Activated naive CD8-positive, alpha-beta T cell treated with anti-CD3 and anti-CD28 coated beads for 36 hours (primary cell): ENCODE measurements around the gene SLC16A1. TPM values are rescaled to one million over a fixed set of nuclear protein-coding genes. Genes with fewer than 3 reads are reported as not detected.
A peak's percentile ranks its signal among the peaks of the same experiment; 100 is the strongest.
"Not testable (repeated sequence)": the region's sequence is repeated elsewhere in the genome, so short reads cannot be mapped to it uniquely, and the experiment has no call there.

Experiments used
- DNase-seq: peaks from one replicate; pipeline ENCODE4 v3.0.0; 2021
- H3K27ac Mint-ChIP-seq: one replicate; pipeline ENCODE4 v1.8.0; 2022; ENCODE audit warnings: mild to moderate bottlenecking, moderate library complexity, mixed read lengths
- H3K27me3 Mint-ChIP-seq: one replicate; pipeline ENCODE4 v1.8.0; 2022; ENCODE audit warnings: mild to moderate bottlenecking, mixed read lengths
- H3K36me3 Mint-ChIP-seq: one replicate; pipeline ENCODE4 v1.8.0; 2021; ENCODE audit warnings: mild to moderate bottlenecking, mixed read lengths
- H3K4me1 Mint-ChIP-seq: one replicate; pipeline ENCODE4 v1.8.0; 2021; ENCODE audit warnings: mixed read lengths
- H3K4me3 Mint-ChIP-seq: one replicate; pipeline ENCODE4 v1.8.0; 2022; ENCODE audit warnings: mild to moderate bottlenecking, moderate library complexity, mixed read lengths
- H3K9me3 Mint-ChIP-seq: one replicate; pipeline ENCODE4 v1.8.0; 2022; ENCODE audit warnings: mixed read lengths
- total RNA-seq, 2 experiments: library from RNA; stranded (reverse); gene quantifications; one replicate each; pipeline ENCODE4 v1.2.3, GENCODE V29; 2021

SLC16A1 gene
- total RNA-seq, 2 experiments from 2014 or later = 93.0 to 101 TPM

DNA sequence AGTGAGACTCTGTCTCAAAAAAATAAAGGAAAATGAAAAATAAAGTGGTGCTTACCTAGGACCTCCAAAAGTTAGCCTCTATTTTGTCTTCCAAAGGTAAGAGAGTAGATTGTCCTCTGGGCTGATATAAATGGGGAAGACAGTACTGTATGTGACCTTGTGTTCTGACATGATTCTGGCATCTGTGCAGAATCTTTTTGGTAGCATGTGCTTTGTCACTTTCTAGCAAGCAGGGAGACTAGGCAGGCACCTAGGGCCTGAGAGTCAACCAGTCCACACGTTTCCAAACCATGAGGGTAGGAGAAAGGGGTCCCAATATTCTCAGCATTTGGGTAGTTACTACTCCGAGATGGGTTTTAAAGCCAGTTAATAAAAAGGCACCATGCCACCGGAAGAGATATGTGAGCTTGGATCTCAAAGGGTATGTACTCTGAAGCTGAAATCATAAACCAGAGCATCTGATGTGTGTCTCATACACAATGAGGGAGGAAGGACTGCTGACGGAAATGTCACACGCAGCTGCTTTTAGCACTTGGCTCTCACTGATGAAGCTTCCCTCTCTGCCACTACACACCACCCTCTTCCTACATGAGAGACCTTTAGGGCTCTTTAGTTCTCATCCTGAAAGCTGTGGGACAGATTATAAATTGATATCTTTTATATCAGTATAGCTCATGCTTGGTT lies 27.0 kb upstream of the SLC16A1 start:
- no peak for DNase-seq
- H3K9me3 Mint-ChIP-seq = no peaks in the 10 kb centered on the region
- no peaks in the 10 kb centered on the region for H3K4me1 Mint-ChIP-seq
- no peaks in the 10 kb centered on the region for H3K27me3 Mint-ChIP-seq
- no peak overlapping the region for H3K4me3 Mint-ChIP-seq
- peaks cover 11% of the 10 kb centered on the region for H3K36me3 Mint-ChIP-seq
- no peak overlapping the region for H3K27ac Mint-ChIP-seq

DNA sequence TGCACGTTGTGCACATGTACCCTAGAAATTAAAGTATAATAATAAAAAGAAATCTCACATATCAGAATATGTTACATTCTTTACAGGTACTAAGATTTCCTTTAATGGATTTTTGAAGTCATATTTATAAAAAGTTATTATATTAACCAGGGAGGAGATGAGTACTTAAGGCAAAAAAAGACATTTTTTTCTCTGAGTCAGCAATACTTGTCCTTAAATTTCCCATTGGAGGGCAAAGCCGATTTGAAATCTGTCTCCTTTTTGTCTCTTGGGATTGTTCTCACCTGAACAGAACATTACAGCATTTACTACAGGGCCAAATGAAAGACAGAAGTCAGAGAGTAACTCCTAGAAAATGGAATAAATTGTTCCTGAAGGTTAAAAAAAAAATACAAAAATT lies 26.3 kb upstream of the SLC16A1 start:
- Mint-ChIP-seq H3K27me3 (no peaks in the 10 kb centered on the region), H3K36me3 (peaks cover 9% of the 10 kb centered on the region), H3K9me3 (no peaks in the 10 kb centered on the region), H3K4me3 (no peak overlapping the region), H3K4me1 (no peaks in the 10 kb centered on the region), H3K27ac (no peak overlapping the region)
- no peak for DNase-seq

DNA sequence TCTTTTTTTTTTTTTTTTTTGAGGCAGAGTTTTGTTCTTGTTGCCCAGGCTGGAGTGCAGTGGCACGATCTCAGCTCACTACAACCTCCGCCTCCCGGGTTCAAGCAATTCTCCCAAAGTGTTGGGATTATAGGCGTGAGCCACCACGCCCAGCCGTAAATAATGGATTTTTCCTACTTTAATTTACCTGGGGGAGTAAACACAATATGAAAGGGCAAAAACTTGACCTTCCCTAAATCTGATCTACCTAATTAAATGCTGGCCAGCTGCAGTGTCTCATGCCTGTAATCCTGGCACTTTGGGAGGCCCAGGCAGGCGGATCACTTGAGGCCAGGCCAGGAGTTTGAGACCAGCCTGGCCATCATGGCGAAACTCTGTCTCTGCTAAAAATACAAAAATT lies 25.8 kb upstream of the SLC16A1 start:
- not testable (repeated sequence) for H3K4me3 Mint-ChIP-seq, H3K36me3 Mint-ChIP-seq, H3K4me1 Mint-ChIP-seq, H3K9me3 Mint-ChIP-seq, DNase-seq, H3K27ac Mint-ChIP-seq, H3K27me3 Mint-ChIP-seq

- no peaks in the 10 kb centered on the region for H3K4me1 Mint-ChIP-seq
- no peaks in the 10 kb centered on the region for H3K9me3 Mint-ChIP-seq
- no peak overlapping the region for H3K4me3 Mint-ChIP-seq
- no peak for DNase-seq
- H3K27ac Mint-ChIP-seq = no peak overlapping the region
- H3K36me3 Mint-ChIP-seq = peaks cover 9% of the 10 kb centered on the region
- H3K27me3 Mint-ChIP-seq = no peaks in the 10 kb centered on the region
These were observed 25.4 kb upstream of the SLC16A1 start for GRCh38 chr1:112981426-112981825.

DNA sequence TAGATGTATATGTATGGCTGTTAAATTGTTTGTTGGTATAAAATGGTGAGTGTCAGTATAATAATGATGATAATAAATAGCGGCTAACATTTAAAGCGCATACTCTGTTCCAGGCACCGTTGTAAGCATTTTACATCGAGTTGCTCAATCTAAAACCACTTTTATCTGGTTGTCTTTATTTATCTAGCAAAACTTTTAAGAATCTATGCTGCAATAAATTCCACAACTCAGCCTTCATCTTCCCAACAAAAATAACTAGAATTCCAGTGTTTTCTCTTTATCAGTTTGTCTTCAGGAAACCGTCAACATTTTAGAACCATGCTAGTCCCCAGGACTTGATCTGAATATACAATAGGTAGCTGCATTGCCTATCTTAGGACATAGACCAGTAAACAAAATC lies 19.3 kb upstream of the SLC16A1 start:
- Mint-ChIP-seq H3K27me3 (no peaks in the 10 kb centered on the region), H3K36me3 (peaks cover 17% of the 10 kb centered on the region), H3K4me1 (no peaks in the 10 kb centered on the region), H3K27ac (no peak overlapping the region), H3K9me3 (no peaks in the 10 kb centered on the region), H3K4me3 (no peak overlapping the region)
- no peak for DNase-seq

DNA sequence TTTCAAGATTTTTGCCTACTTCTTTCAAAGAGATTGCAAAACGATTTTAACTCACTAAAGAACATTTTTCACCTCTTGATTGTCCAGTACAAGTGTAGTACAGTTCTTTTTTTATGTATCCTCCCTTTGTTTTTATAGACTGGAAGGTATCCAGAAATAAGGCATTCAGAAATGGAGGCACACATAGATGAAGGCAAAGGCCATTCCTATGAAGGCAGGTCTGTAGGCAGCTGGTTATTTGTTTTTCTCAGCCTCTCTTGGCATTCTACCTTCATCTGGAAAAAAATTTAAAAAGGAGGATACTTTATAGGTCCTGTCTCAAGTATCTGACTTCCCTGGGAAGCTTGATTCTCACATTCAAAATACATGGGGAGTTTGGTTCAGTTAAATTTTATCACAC lies 18.6 kb upstream of the SLC16A1 start:
- no peaks in the 10 kb centered on the region for H3K27me3 Mint-ChIP-seq
- H3K36me3 Mint-ChIP-seq = peaks cover 22% of the 10 kb centered on the region
- no peak overlapping the region for H3K4me3 Mint-ChIP-seq
- no peak for DNase-seq
- H3K9me3 Mint-ChIP-seq = no peaks in the 10 kb centered on the region
- H3K27ac Mint-ChIP-seq = no peak overlapping the region
- H3K4me1 Mint-ChIP-seq = no peaks in the 10 kb centered on the region

GRCh38 chr1:112973788-112974187 lies 17.8 kb upstream of the SLC16A1 start:
- Mint-ChIP-seq H3K4me3 (no peak overlapping the region), H3K27ac (no peak overlapping the region), H3K4me1 (no peaks in the 10 kb centered on the region), H3K9me3 (no peaks in the 10 kb centered on the region), H3K36me3 (peaks cover 26% of the 10 kb centered on the region), H3K27me3 (no peaks in the 10 kb centered on the region)
- no peak for DNase-seq

DNA sequence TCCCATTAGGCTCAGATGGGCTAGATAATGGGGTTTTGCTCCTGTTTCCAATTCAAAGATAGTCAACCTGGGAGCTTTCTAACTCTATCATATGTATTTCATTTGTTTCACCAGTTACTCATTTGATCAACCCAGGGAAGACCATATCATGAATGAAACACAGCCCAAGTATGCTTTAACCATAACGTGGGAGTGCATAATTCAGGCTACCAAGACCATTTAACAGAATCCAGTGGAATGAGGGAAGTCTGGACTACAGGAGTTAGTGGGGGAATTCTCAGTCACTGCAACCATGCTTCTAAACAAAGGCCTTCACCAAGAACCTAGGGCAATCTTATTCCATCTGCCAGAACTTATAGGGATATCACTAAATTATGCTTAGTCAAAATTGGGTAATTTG lies 15.0 kb upstream of the SLC16A1 start:
- no peak for DNase-seq
- Mint-ChIP-seq H3K9me3 (no peaks in the 10 kb centered on the region), H3K4me1 (peaks cover 2% of the 10 kb centered on the region), H3K27me3 (no peaks in the 10 kb centered on the region), H3K36me3 (peaks cover 44% of the 10 kb centered on the region), H3K4me3 (no peak overlapping the region), H3K27ac (no peak overlapping the region)

DNA sequence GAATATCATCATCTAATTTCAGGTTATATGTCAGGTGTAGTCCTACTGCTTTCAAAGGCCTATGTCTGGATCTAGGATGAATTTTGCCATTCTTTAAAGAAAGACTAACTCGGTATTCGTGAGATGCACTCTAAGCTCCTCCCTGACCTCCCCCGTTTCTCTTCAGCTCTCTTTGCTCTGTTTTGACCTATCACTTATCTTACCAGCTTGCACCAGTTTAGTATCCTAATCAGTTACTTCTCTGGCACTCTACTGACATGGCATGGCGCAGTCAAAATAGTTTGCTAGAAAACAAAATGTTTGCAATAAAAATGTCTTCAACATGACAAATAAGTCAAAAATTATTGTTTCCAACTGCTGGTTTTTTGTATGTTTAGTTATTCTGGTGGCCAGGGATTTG lies 8.4 kb upstream of the SLC16A1 start:
- Mint-ChIP-seq H3K4me1 (peaks cover 28% of the 10 kb centered on the region), H3K36me3 (peaks cover 70% of the 10 kb centered on the region), H3K9me3 (no peaks in the 10 kb centered on the region), H3K27me3 (no peaks in the 10 kb centered on the region), H3K4me3 (no peak overlapping the region), H3K27ac (no peak overlapping the region)
- DNase-seq = no peak

- H3K4me3 Mint-ChIP-seq = no peak overlapping the region
- H3K4me1 Mint-ChIP-seq = peaks cover 33% of the 10 kb centered on the region
- DNase-seq = no peak
These were observed 5.1 kb upstream of the SLC16A1 start for GRCh38 chr1:112961072-112961471.

GRCh38 chr1:112960384-112960783 lies 4.4 kb upstream of the SLC16A1 start:
- Mint-ChIP-seq H3K27me3 (no peaks in the 10 kb centered on the region), H3K36me3 (peaks cover 54% of the 10 kb centered on the region), H3K9me3 (no peaks in the 10 kb centered on the region), H3K4me1 (peaks cover 33% of the 10 kb centered on the region), H3K27ac (no peak overlapping the region), H3K4me3 (peak overlapping the region; percentile 15)
- no peak for DNase-seq

More at GRCh38 chr1:112961072-112961471, 5.1 kb upstream of the SLC16A1 start:
- no peak overlapping the region for H3K27ac Mint-ChIP-seq
- no peaks in the 10 kb centered on the region for H3K27me3 Mint-ChIP-seq
- peaks cover 60% of the 10 kb centered on the region for H3K36me3 Mint-ChIP-seq
- no peaks in the 10 kb centered on the region for H3K9me3 Mint-ChIP-seq

DNA sequence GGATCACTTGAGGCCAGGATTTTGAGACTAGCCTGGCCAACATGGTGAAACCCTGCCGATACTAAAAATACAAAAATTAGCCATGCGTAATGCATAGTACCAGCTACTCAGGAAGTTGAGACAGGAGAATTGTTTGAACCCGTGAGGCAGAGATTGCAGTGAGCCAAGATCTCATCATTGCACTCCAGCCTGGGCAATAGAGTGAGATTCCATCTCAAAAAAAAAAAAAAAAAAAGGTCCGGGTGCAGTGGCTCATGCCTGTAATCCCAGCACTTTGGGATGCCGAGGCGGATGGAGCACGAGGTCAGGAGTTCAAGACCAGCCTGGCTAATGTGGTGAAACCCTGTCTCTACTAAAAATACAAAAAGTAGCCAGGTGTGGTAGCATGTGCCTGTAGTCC lies 2.2 kb upstream of the SLC16A1 start:
- H3K27me3 Mint-ChIP-seq, DNase-seq, H3K9me3 Mint-ChIP-seq: not testable (repeated sequence)
- Mint-ChIP-seq H3K4me3 (peak overlapping the region; percentile 99), H3K36me3 (peaks cover 66% of the 10 kb centered on the region), H3K27ac (peak overlapping the region; percentile 100), H3K4me1 (peaks cover 49% of the 10 kb centered on the region)

DNA sequence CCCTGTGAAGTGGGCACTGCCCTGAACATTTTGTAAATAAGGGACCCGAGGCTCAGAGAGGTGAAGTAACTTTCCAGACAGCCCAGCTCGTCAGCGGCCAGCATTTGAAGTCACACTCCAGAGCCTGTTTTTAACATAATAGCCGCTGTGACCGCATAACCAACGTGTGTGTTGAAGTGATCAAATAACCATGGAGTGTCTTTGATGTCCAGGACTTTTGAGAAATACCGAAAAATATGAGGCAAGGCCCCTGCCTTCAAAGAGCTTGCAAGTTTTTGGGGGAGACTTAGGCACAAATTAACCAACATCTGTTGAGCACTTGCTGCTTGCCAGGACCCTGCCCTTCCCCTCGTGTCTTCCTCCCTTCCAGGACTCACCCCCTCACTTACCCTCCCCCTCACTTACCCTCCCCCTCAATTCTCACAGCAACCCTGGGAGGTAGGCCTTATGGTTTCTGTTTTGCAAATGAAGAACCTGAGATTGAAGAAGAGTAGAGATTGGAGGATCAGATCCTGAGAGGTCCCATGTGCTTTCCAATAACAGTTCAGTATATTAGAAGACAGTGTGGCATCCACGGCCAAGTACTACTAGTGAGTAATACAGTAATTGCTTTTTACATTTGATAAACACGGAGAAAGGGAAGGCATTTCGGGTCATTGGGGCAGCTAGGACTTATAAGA lies 1.3 kb upstream of the SLC16A1 start:
- peak overlapping the region; percentile 99 for H3K4me3 Mint-ChIP-seq
- no peaks in the 10 kb centered on the region for H3K27me3 Mint-ChIP-seq
- peak overlapping the region; percentile 100 for H3K27ac Mint-ChIP-seq
- DNase-seq = peak; percentile 40
- H3K4me1 Mint-ChIP-seq = peaks cover 50% of the 10 kb centered on the region
- H3K36me3 Mint-ChIP-seq = peaks cover 67% of the 10 kb centered on the region
- H3K9me3 Mint-ChIP-seq = no peaks in the 10 kb centered on the region

- Mint-ChIP-seq H3K27me3 (no peaks in the 10 kb centered on the region), H3K9me3 (no peaks in the 10 kb centered on the region), H3K36me3 (peaks cover 67% of the 10 kb centered on the region), H3K27ac (peak overlapping the region; percentile 100), H3K4me1 (peaks cover 52% of the 10 kb centered on the region), H3K4me3 (peak overlapping the region; percentile 99)
- peak; percentile 47 for DNase-seq
These were observed 642 bp upstream of the SLC16A1 start for GRCh38 chr1:112956544-112957132.

DNA sequence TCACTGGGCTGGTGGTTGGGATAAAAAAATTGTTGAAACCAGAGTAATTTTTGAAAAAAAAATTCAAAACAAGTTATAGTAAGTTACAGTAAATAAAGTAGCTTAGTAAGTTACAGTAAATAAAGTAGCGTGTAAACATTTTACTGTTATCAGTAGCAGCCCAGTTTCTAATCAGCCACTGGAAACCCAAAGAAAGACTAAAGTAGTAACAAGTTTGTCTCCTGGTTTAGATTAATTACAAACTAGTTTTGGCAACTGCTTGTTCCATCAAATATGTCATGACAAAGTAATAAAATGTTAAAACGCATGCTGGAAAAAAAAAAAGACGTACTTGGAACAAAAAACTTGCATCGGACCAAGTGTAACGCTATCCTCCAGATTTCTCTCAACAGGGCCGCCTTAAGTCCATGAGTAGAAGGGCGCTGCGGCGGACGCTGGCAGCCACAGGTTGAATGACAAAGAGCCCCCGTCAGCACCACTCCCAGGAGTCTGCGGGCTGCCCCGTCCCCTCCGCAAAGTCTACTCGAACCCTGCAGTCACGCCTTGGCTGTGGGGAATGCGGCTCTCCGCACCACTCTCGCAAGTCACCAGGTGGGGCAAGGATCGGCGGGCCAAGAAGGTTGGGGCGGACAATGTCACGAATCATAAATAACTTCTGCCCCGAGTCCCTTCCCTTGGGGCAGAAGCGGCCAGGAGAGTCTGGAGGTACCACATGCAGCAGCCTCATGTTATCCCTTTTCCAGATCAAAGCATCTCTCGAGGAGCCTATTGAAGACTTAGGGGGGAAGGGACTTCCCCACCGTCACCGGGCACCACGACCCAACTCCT lies 837 bp downstream of the SLC16A1 start:
- Mint-ChIP-seq H3K36me3 (peaks cover 62% of the 10 kb centered on the region), H3K4me1 (peaks cover 51% of the 10 kb centered on the region)
- DNase-seq = peak; percentile 71

More for the DNA sequence above, 837 bp downstream of the SLC16A1 start:
- Mint-ChIP-seq H3K9me3 (no peaks in the 10 kb centered on the region), H3K27me3 (no peaks in the 10 kb centered on the region), H3K4me3 (peak overlapping the region; percentile 99), H3K27ac (peak overlapping the region; percentile 100)
